HG02943 (cell line): ENCODE results near the gene OR1Q1.
"Not testable (repeated sequence)": the region's sequence is repeated elsewhere in the genome, so short reads cannot be mapped to it uniquely, and the experiment has no call there.

Experiments used
- ATAC-seq: cut with Tn5 transposase; IDR thresholded peaks from one replicate; pipeline ENCODE4 v1.9.1; 2021; ENCODE audit warnings: mild to moderate bottlenecking, low read depth, moderate library complexity; ENCODE audit not compliant: unreplicated experiment

The OR1Q1 gene

GRCh38 chr9:122614362-122614761 is at the start of gene OR1Q1:
Gene OR1Q1 (plus strand): TSS chr9:122614738. CDS start chr9:122614738, 0 bp downstream.
- no peak for ATAC-seq

- ATAC-seq: no peak
These were observed 46.6 kb upstream of the OR1Q1 start for GRCh38 chr9:122567901-122568300.

GRCh38 chr9:122572456-122572855 is 42.1 kb upstream of the OR1Q1 start:
- ATAC-seq: no peak

GRCh38 chr9:122579874-122580273 is 34.7 kb upstream of the OR1Q1 start:
- ATAC-seq: no peak

- no peak for ATAC-seq
These were observed 34.2 kb upstream of the OR1Q1 start for GRCh38 chr9:122580360-122580759.

- ATAC-seq: not testable (repeated sequence)
These were observed 31.3 kb upstream of the OR1Q1 start, which contains the start of gene OR1L8 for GRCh38 chr9:122583284-122583683. Gene OR1L8 (minus strand): TSS chr9:122583384. CDS start chr9:122568477, 14,907 bp downstream.

GRCh38 chr9:122605691-122606090 is 8.8 kb upstream of the OR1Q1 start:
- ATAC-seq: no peak

- ATAC-seq: no peak
These were observed 8.0 kb upstream of the OR1Q1 start for GRCh38 chr9:122606587-122606986.

- ATAC-seq: no peak
These were observed 4.7 kb upstream of the OR1Q1 start for GRCh38 chr9:122609804-122610203.

- ATAC-seq: no peak
These were observed 5.5 kb downstream of the OR1Q1 start for GRCh38 chr9:122619996-122620395.

- ATAC-seq: no peak
These were observed 27.7 kb downstream of the OR1Q1 start for GRCh38 chr9:122642226-122642625.

- ATAC-seq: no peak
These were observed 41.8 kb downstream of the OR1Q1 start for GRCh38 chr9:122656378-122656777.

- ATAC-seq: no peak
These were observed 43.0 kb downstream of the OR1Q1 start, which contains the start of gene OR1B1 for GRCh38 chr9:122657527-122657926. Gene OR1B1 (minus strand): TSS chr9:122657627.

- no peak for ATAC-seq
These were observed 46.9 kb downstream of the OR1Q1 start, which contains the start of gene OR1L1 for GRCh38 chr9:122661416-122661815. Gene OR1L1 (plus strand): TSS chr9:122661716. CDS start chr9:122661716, 0 bp downstream.
